SU-DHL-6 (cell line): Measurements from ENCODE around the gene KCNN2.

ENCODE experiments used
- CTCF ChIP-seq: fragments of 200-600 bp; sonication (generic); IDR thresholded peaks from one replicate; pipeline ENCODE4 v1.5.1; 2017; ENCODE audit warnings: antibody characterized with exemption, mild to moderate bottlenecking, low read length, moderate library complexity; ENCODE audit not compliant: insufficient read depth, poor library complexity, severe bottlenecking
- EZH2phosphoT487 ChIP-seq: fragments of 200-600 bp; sonication (generic), shearing (Covaris generic); conservative IDR thresholded peaks from 2 replicates; pipeline ENCODE4 v1.6.1; 2018; ENCODE audit warnings: mild to moderate bottlenecking, antibody characterized with exemption, low read length, moderate library complexity, mixed read lengths

DNA sequence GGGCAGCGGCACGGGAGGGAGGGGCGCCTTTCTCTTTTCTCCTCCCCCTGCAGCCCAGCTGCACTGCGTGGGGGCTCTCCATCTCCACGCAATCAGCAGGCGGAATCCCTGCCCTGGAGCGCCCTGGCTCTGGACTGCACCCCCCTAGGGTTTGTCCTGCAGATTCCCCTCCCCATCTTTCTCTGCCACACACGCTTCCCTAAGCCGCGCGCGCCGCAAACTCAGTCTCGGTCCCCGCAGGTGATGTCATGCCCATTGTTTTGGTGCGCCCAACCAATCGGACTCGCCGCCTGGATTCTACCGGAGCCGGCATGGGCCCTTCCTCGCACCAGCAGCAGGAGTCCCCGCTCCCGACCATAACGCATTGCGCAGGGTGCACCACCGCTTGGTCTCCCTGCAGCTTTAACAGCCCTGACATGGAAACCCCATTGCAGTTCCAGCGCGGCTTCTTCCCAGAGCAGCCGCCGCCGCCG is at the start of gene KCNN2:
- no peak for TF ChIP-seq CTCF
- TF ChIP-seq EZH2phosphoT487: no peak
